HK-2 (cell line): ENCODE data around the gene HOXD8.

Experiments
- DNase-seq: peaks from one replicate; pipeline ENCODE4 v3.0.0-alpha.2; 2018; ENCODE audit not compliant: unreplicated experiment

Gene HOXD8

GRCh38 chr2:176129813-176130146 is 275 bp downstream of the HOXD8 start:
- peak; percentile 51 for DNase-seq

DNA sequence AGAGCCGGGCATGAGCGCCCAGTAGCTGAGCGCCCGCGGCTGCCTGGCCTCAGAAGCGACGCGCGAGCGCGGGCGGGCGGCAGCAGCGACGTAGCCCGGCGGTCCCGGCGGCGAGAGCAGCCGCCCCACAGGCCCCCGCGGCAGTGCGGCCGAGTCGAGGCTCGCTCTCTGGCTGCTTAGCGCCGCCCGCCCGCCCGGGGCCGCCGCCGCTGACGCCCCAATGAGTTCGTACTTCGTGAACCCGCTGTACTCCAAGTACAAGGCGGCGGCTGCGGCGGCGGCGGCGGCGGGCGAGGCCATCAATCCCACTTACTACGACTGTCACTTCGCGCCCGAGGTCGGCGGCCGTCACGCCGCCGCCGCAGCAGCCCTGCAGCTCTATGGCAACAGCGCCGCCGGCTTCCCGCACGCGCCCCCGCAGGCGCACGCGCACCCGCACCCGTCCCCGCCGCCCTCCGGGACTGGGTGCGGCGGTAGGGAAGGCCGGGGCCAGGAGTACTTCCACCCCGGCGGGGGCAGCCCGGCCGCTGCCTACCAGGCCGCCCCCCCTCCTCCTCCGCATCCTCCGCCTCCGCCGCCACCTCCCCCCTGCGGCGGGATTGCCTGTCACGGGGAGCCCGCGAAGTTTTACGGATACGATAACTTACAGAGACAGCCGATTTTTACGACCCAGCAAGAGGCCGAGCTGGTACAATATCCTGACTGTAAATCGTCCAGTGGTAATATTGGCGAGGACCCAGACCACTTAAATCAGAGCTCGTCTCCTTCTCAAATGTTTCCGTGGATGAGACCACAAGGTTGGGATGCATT is 847 bp downstream of the HOXD8 start:
- peak; percentile 41 for DNase-seq

- DNase-seq, result no peak
Measured at GRCh38 chr2:176130957-176131847, 1.7 kb downstream of the HOXD8 start.

GRCh38 chr2:176131848-176132158 is 2.3 kb downstream of the HOXD8 start:
- DNase-seq, result no peak

- no peak for DNase-seq
Measured at GRCh38 chr2:176132205-176133171, 3.0 kb downstream of the HOXD8 start.

DNA sequence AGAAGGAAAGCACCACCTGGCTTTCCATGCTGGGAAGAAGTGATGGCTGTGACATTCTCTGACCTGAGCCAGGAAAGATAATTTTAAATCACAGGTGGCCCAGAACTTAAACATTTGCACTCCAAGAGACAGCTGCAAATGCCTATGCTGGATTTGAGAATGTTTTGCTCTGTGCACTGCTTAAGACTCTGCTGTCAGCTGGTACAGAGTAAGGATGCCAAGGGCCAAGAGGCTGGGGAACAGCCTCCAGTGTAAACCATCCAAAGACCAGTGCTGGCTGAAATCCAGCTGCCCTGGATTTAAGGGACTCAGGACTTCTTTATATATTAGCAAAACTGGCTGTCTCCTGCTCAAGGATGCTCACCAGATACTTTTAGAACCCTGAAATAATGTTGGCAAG is 3.9 kb downstream of the HOXD8 start:
- DNase-seq, result no peak

DNA sequence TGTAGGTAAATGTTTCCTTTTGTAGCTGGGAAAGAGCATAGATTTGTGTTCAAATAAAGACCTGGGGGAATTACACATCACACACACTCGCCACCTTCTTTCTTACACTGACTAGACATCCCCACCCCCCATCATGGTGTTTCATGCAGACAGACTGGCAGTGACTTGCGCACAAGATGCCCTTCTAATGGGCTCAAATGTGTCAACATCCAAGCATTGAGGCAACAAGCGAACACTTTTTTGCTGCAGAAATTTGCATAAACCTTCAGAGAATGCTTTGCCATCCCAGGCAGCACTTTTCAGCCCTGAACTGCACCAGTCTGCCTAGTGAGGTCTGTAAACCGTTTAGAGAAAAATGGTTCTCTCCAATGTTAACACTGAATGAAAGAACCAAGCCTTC is 4.5 kb downstream of the HOXD8 start:
- no peak for DNase-seq

- no peak for DNase-seq
Measured at GRCh38 chr2:176135035-176135440, 5.5 kb downstream of the HOXD8 start.

- DNase-seq, result peak; percentile 46
Measured at GRCh38 chr2:176136374-176137251, 7.1 kb downstream of the HOXD8 start.

DNA sequence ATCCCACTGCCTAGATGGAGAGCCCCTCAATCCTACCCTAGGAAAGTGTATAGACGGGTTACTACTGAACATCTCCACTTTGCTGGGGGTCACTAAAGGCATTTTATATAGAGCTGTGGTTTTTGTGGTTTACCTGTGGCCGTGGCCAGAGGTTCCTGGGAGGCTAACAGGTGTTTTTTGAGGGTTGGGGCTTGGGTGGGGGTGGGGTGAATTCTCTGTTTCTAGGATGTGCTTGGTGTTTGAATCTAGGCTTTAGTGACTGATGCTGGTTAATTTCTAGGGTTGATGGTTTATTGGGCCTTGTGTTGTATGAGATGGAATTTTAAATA is 7.7 kb downstream of the HOXD8 start:
- DNase-seq, result no peak

DNA sequence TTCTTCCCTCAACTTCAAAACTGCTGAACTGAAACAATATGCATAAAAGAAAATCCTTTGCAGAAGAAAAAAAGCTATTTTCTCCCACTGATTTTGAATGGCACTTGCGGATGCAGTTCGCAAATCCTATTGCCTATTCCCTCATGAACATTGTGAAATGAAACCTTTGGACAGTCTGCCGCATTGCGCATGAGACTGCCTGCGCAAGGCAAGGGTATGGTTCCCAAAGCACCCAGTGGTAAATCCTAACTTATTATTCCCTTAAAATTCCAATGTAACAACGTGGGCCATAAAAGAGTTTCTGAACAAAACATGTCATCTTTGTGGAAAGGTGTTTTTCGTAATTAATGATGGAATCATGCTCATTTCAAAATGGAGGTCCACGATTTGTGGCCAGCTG is 8.4 kb downstream of the HOXD8 start:
- no peak for DNase-seq

- no peak for DNase-seq
Measured at GRCh38 chr2:176138526-176138922, 9.0 kb downstream of the HOXD8 start.

DNA sequence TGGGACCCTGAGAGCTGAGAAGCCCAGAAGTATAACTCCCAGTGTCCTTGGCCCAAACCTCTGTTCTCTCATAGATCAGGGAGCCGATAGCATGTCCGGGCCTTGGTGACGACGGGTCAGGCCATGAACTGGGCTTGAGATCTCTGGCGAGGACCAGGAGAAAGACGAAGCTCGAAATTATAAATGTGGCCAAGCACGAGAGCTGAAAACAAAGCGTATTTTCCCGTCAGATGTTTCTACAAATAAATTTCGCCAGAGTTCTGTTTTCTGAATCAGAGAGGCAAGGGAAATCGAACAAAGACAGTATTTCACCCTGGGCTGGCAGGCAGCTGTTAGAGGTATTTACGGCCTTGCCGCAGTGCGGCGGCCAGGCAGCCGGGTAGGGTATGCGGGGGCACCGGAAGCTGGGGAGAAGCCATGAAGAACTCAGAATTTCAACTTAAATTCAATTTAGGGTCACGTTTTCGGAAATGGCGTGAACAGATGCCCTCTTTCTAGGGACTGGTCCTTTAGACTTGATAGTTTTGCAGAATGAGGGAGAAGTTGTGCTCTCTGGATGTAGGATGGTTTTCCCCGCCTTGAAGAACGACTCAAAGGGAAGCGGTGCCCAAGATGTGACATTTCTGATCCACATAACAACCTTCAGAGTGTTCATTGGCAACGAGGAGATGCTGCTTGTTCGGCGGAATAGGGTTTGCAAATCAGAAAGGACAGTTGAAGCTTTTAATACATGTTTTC is 9.6 kb downstream of the HOXD8 start:
- DNase-seq, result no peak

GRCh38 chr2:176139661-176140512 is 10.4 kb downstream of the HOXD8 start:
- DNase-seq, result no peak

GRCh38 chr2:176140513-176141317 is 11.2 kb downstream of the HOXD8 start:
- DNase-seq, result peak; percentile 86

- DNase-seq, result no peak
Measured at GRCh38 chr2:176142281-176142680, 12.8 kb downstream of the HOXD8 start.

GRCh38 chr2:176145085-176145969 is 15.8 kb downstream of the HOXD8 start:
- no peak for DNase-seq

DNA sequence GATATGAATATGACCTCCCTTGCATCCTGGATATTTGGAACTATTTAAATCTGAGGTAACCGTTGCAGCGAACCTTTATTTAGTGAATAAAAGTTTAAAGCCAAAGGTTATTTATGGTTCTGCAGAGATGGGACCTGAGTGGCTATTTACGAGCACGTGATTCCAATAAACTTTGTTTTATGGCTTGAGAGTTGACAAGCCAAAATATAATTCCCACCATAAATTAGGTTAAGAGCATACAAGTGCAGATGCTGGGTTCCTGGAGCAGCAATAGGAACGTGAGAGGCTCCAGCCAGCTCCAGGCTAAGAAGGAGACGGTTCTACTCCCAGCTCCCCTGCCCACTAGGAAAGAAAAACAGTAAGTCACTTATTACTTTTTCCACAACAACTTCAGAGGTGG is 16.6 kb downstream of the HOXD8 start:
- DNase-seq, result no peak
